ENCODE results near the gene FBRSL1.

DNA sequence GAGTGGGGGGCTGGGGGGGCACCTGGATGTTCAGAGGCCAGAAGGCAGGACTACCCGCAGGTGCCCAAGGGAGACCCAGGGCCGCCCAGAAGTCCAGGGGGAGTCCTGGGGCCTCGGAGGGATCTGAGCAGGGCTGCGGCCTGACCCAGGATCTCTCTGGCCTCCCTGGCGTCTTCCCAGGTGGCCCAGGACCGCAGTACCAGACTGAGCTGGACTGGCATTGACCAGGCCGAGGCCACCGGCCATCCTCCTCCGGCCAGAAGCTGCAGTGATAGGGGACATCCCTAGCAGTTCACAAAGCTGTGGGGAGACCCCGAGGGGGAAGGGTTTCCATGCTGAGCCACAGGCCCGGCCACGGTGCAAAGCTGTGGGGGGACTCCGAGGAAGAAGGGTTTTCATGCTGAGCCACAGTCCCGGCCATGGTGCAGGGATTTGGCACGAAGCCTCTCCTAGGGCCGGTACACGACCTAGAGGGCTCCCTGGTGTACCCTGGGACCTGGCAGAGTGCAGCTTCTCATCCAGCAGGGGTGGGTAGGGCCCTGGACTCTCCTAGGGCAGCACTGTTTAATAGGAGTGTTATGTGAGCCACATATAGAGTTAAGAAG is 24.4 kb downstream of the FBRSL1 start:
- TF ChIP-seq EP300 (IDR thresholded peaks at IDR 0.05; ENCODE audit: low read length) (no peak), FOXK1 (CRISPR knock-in tag; IDR thresholded peaks at IDR 0.05; ENCODE audit: borderline replicate concordance) (no peak), ZNF121 (CRISPR knock-in tag; conservative IDR thresholded peaks at IDR 0.05) (no peak), HCFC1 (IDR thresholded peaks at IDR 0.05; ENCODE audit: low read depth, low read length) (no peak), POLR2A (conservative IDR thresholded peaks at IDR 0.05) (no peak), ETV6 (IDR thresholded peaks at IDR 0.05; ENCODE audit: borderline replicate concordance in 1 of 2, low read depth in 2 of 2, low read length in 1 of 2) (no peak), ETV6 (CRISPR knock-in tag; IDR thresholded peaks at IDR 0.05; ENCODE audit: borderline replicate concordance) (no peak), TAF1 (IDR thresholded peaks at IDR 0.05; ENCODE audit: control insufficient read depth, extremely low read depth, insufficient read depth, low read length, severe bottlenecking) (no peak)
- TF ChIP-seq, protein P1, sequence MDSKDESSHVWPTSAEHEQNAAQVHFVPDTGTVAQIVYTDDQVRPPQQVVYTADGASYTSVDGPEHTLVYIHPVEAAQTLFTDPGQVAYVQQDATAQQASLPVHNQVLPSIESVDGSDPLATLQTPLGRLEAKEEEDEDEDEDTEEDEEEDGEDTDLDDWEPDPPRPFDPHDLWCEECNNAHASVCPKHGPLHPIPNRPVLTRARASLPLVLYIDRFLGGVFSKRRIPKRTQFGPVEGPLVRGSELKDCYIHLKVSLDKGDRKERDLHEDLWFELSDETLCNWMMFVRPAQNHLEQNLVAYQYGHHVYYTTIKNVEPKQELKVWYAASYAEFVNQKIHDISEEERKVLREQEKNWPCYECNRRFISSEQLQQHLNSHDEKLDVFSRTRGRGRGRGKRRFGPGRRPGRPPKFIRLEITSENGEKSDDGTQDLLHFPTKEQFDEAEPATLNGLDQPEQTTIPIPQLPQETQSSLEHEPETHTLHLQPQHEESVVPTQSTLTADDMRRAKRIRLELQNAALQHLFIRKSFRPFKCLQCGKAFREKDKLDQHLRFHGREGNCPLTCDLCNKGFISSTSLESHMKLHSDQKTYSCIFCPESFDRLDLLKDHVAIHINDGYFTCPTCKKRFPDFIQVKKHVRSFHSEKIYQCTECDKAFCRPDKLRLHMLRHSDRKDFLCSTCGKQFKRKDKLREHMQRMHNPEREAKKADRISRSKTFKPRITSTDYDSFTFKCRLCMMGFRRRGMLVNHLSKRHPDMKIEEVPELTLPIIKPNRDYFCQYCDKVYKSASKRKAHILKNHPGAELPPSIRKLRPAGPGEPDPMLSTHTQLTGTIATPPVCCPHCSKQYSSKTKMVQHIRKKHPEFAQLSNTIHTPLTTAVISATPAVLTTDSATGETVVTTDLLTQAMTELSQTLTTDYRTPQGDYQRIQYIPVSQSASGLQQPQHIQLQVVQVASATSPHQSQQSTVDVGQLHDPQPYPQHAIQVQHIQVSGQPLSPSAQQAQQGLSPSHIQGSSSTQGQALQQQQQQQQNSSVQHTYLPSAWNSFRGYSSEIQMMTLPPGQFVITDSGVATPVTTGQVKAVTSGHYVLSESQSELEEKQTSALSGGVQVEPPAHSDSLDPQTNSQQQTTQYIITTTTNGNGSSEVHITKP (IDR thresholded peaks at IDR 0.05; ENCODE audit: partially characterized antibody) = no peak
